Left cardiac atrium (tissue), 4 donors: ENCODE data around the gene CMSS1. TPM values are rescaled to one million over a fixed set of nuclear protein-coding genes. Genes with fewer than 3 reads are reported as not detected.
"Not testable (repeated sequence)": the region's sequence is repeated elsewhere in the genome, so short reads cannot be mapped to it uniquely, and the experiment has no call there.

Experiments used
- ATAC-seq, 2 donors: fragments of 200-7000 bp; cut with Tn5 transposase; one replicate each; pipeline ENCODE4 v1.9.1; 2020; ENCODE audit warnings: mild to moderate bottlenecking in 2 of 2, moderate library complexity in 2 of 2
- DNase-seq: peaks from one replicate; pipeline ENCODE4 v3.0.0-alpha.2; 2020
- intact Hi-C, 2 donors: fragments of 100-400 bp; cut with DNase I; formaldehyde crosslinking; loops; one replicate each; pipeline versions ENCODE4 v1.14.1 to v1.15.1; 2022 to 2023
- total RNA-seq, 2 donors: library from RNA; stranded (reverse); fragmentation: NEBNext Ultra II Directional; extraction: Animal tissue kit (Norgen Biotek cat#: 25700); gene quantifications; one replicate each; pipeline ENCODE4 v1.2.1, GENCODE V29; 2021
- donor health status: DM: no; HTN: yes; CAD: no.
- donor health status: DM: no; HTN: yes; CAD: no; lungs with severe emphysema.
- donor health status: DM: yes; HTN: yes; CAD: no.
- donor health status: Dilated cardiomyopathy.

The CMSS1 gene
- total RNA-seq, 2 donors from 2014 or later = 28.7 to 33.7 TPM

GRCh38 chr3:99809565-99809964 is 8.1 kb upstream of the CMSS1 start:
- intact Hi-C loops = no loop called here
- DNase-seq (no peak), ATAC-seq (peak; percentile 62 to 77)

DNA sequence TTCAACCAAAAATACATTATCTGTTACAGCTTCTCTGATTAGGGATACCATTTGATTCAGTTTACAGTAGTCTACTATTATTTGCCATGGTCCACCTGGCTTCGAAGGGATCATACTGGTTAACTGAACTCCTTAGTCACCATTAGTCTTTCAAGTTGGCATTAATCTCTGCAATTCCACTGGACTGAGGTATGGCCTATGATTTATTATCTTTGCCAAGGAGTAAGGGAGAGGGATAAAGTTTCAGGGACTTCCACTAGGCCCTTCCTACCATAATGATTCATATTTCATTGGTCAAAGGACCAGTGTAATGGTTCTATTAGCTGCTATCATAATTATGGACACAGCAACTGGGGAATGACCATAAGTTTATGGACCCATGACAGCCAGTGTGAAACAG is 7.3 kb upstream of the CMSS1 start:
- DNase-seq (no peak), ATAC-seq (no peak)
- intact Hi-C loops = no loop called here

GRCh38 chr3:99817047-99817436 is 620 bp upstream of the CMSS1 start:
- ATAC-seq = peak; percentile 12 to 16
- intact Hi-C loops = no loop called here
- no peak for DNase-seq

DNA sequence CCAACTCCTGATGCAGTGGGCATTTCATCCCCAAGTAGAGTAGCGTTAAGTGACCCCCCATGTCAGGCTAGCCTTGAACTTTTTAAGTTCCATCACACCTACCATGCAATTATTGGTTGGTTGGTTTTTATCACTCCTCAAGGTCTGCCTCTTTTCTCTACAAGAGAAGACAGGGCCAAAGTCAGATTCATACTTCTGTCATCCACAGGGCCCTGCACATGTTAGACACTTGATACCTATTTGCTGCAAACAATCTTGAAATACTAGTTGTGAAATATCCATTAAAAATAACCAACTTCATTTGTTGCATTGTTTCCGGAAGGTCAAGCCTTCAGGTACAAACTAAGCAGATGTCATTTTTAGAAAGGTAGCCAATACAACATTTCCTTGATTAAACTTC is 1.2 kb downstream of the CMSS1 start:
- DNase-seq (no peak), ATAC-seq (no peak)
- intact Hi-C loops = no loop called here

DNA sequence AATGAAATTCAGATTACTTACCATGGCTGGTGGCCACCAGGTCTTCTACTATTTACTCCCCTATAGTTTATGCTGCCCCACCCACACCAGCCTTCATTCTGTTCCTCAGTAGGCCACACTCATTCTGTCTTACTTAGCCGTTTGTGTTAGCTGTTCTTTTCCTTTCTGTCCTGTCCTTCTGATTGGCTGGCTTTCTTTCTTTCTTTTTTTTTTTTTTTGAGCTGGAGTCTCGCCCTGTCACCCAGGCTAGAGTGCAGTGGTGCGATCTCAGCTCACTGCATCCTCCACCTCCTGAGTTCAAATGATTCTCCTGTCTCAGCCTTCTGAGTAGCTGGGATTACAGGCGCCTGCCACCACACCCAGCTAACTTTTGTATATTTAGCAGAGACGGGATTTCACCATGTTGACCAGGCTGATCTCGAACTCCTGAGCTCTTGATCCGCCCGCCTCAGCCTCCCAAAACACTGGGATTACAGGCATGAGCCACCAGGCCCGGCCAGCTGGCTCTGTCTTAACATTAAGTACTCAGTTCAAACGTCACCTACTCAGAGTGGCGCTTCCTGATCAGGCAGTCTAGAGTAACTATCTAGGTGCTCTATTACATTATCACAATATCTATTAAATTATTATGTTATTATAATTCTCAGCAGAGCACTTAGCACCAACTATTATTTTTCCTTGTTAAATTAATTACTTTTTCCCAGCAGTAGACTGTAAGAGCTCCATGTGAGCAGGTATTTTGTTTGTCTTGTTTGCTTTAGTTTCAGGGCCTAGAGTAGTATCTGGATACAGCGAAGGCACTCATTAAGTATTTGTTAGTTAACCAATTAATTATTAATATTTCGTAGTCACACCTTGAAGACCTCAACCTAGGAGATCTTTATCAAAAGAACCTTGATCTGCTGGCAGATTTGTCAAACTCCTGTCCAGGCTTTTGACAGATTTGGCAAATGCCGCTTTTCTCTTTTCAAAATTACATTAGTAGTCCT is 6.4 kb downstream of the CMSS1 start:
- ATAC-seq (peak in 1 of 2 donors; percentile 29), DNase-seq (no peak)
- intact Hi-C loops = no loop called here

- ATAC-seq (no peak), DNase-seq (no peak)
- intact Hi-C loops = no loop called here
Measured at GRCh38 chr3:99825004-99825640, 7.5 kb downstream of the CMSS1 start.

DNA sequence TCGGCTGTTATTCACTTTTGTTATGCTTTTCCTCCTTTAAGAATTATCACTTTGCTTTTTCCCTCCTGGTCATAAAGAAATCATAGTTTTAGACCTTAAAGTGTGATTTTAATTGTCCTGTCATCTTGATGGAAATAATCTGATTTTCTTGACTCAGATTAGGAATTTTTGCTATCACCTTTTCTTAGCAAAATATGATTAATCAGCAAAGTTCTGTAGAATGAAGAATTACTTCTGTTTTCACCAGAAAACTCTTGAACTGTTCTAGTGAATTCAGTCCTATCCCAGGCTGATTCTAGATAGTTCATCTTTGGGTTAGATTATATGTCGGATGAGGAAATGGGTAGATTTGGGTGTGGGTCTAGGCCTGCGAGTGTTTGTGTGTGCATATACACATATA is 12.2 kb downstream of the CMSS1 start:
- DNase-seq (no peak), ATAC-seq (no peak)
- intact Hi-C loops = loop anchor here (2.0 to 10.0 kb wide), 2 partner anchors 761 to 765 kb away; no protein-coding TSS in a partner anchor

GRCh38 chr3:99833617-99834205 is 16.0 kb downstream of the CMSS1 start:
- peak in 1 of 2 donors; percentile 19 for ATAC-seq
- intact Hi-C loops = loop anchor here in 1 of 2 donors (10.0 kb wide), 1 partner anchor 761 kb away; no protein-coding TSS in a partner anchor
- DNase-seq = no peak

DNA sequence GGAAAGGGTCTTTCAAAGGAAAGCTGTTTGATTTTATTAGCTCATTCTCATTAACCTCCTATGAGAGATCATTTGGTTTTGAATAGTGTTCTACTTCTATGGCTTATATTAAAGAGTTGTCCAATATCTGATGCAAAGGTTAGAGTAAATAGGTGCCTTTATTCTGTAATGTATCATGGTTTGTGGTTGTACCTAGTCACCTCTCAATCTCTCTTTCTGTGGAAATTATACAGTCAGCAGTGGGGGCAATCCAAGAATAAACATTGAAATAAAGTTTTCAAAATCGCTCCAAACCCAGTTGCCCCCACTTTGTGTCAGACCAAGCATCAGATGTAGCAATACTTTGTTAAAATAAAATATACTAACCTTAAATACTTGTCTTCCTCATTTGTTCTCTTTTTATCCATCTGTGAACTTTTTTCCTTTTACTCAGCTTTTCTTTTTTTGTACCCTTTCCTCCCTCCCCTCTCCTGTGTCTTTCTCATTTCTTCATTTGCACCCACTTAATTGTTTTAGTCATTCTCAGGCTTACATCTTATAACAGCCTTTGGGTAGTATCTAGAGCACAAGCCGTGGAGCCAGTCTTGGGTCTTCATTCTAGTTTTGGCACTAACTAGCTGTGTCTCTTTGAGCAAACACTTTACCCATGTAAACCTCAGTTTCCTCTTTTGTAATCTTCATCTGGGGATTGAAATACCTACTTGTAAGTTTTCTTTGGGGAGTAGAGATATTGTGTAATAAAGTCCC is 16.7 kb downstream of the CMSS1 start:
- intact Hi-C loops = loop anchor here in 1 of 2 donors (10.0 kb wide), 1 partner anchor 760 kb away; no protein-coding TSS in a partner anchor
- no peak for DNase-seq
- no peak for ATAC-seq

GRCh38 chr3:99836681-99837080 is 19.0 kb downstream of the CMSS1 start:
- ATAC-seq (peak in 1 of 2 donors; percentile 27), DNase-seq (peak; percentile 29)
- intact Hi-C loops = loop anchor here in 1 of 2 donors (10.0 kb wide), 1 partner anchor 758 kb away; no protein-coding TSS in a partner anchor

DNA sequence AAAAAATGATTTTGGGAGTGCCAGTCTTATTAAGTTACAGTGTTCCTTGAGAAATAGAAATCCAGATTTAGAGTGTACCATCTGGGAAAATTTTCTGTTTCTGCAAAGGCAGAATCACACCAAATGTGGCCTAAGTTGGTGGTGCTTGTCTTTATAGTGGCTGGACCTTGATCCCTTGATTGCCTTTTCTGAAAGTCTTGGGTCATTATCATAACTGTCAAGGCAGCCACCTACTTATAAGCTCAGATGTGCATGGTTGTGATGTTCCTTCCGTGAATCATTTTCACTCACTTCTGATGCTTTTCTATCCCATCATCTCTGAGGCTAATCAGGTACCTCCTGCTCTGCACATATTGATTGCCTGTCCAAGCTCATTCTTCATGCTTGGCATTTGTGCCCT is 20.1 kb downstream of the CMSS1 start:
- intact Hi-C loops = loop anchor here in 1 of 2 donors (10.0 kb wide), 1 partner anchor 757 kb away; no protein-coding TSS in a partner anchor
- no peak for ATAC-seq
- DNase-seq = no peak

DNA sequence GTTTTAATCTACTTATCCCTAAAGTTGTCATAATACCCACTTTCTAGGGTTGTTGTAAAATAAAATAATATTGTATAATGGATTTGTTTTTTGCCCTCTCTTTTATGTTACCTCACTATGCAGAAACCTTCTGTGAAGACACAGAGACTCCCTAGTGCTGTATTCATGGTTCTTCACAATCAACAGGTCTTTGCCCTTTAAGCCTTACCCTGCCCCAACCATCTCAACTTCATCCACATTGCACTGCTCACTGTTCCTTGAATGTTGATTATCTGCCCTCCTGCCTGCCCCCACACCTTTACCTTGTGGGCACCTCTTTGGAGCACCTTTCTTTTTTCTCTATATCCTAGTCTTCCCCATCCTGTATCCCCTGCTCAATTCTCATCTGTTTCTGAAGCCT is 21.1 kb downstream of the CMSS1 start:
- DNase-seq (no peak), ATAC-seq (no peak)
- intact Hi-C loops = loop anchor here in 1 of 2 donors (10.0 kb wide), 1 partner anchor 756 kb away; no protein-coding TSS in a partner anchor

DNA sequence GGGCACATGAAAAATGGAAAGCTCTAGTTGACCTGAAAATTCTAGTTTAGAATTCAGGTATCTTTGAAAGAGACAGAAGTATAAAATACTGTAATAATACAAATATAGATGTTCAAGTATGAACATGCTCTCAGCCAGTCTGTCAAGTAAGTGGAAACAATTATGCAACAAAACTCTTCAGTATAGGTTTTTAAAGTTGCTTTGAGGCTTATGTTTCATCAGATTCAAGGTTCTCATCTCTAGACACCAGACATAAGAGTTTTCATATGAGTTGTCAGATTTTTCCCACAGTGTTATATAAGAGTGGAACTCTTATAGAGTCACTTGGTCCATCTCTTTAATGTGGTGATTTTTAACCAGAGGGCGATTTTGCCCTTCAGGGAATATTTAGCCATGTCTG is 22.0 kb downstream of the CMSS1 start:
- intact Hi-C loops = loop anchor here (5.0 to 10.0 kb wide), 3 partner anchors 218 to 755 kb away; no protein-coding TSS in a partner anchor
- DNase-seq = no peak
- no peak for ATAC-seq

DNA sequence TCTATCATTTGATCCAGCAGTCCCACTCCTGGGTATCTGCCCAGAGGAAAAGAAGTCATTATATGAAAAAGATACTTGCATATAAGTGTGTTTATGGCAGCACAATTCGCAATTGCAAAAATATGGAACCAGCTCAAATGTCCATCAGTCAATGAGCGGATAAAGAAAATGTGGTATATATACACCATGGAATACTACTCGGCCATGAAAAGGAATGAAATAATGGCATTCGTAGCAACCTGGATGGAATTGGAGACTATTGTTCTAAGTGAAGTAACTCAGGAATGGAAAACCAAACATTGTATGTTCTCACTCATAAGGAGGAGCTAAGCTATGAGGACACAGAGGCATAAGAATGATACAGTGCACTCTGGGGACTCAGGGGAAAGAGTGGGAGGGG is 24.3 kb downstream of the CMSS1 start:
- not testable (repeated sequence) for DNase-seq, ATAC-seq
- intact Hi-C loops = loop anchor here (2.0 to 5.0 kb wide), 3 partner anchors 215 to 413 kb away; no protein-coding TSS in a partner anchor

GRCh38 chr3:99842826-99843589 is 25.3 kb downstream of the CMSS1 start:
- intact Hi-C loops = loop anchor here (2.0 to 5.0 kb wide), 3 partner anchors 214 to 412 kb away; no protein-coding TSS in a partner anchor
- peak; percentile 68 to 78 for ATAC-seq
- DNase-seq = no peak

DNA sequence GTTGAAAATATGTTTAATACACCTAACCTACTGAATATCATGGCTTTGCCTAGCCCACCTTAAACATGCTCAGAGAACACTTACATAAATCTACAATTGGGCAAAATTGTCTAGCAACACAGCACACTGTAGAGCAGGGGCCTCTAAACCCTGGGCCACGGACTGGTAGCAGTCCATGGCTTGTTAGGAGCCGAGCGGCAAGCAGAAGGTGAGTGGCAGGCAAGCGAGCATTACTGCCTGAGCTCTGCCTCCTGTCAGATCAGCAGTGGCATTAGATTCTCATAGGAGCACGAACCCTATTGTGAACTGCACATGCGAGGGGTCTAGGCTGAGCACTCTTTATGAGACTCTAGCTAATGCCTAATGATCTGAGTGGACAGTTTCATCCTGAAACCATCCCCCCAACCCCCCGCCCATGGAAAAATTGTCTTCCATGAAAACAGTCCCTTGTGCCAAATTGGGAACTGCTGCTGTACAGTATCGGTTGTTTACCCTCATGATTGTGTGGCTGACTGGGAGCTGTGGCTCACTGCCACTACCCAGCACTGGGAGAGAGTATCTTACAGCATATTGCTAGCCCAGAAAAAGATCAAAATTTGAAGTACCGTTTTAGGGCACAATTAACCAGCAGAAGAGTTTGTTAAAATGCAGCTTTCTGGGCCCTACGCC is 26.1 kb downstream of the CMSS1 start:
- no peak for DNase-seq
- intact Hi-C loops = loop anchor here (2.0 to 5.0 kb wide), 3 partner anchors 214 to 411 kb away; no protein-coding TSS in a partner anchor

DNA sequence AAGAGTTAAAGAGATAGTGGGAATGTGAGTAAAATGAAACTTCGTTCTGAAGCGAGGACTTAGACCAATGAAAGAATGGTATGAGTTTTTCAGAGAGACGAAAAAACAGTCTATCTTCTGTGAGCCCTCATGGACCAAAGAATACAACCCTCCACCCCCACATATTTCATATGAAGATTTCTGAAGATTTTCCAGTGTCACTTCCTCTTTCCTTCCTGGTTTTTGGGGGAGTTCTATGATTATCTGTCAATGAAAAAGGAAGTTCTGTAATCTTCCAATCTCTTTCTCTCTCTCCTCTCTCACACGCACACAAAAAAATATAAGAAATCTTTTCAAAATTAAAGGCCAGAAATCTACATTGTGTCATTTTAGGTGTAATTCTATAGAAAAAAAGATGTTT is 27.7 kb downstream of the CMSS1 start:
- intact Hi-C loops = no loop called here
- ATAC-seq (no peak), DNase-seq (no peak)

More for the DNA sequence above, 26.1 kb downstream of the CMSS1 start:
- ATAC-seq = peak; percentile 43 to 45
